Left lung (tissue), 10 donors: ENCODE data around the gene DMD. TPM values are rescaled to one million over a fixed set of nuclear protein-coding genes. Genes with fewer than 3 reads are reported as not detected.

Experiments
- ATAC-seq: fragments of 200-7000 bp; cut with Tn5 transposase; one replicate; pipeline ENCODE4 v1.9.1; 2020; ENCODE audit warnings: moderate library complexity
- DNase-seq, 4 donors: peaks; one replicate each; pipeline ENCODE4 v3.0.0-alpha.2; 2013 to 2020
- H3K27ac ChIP-seq, 2 donors: fragments of 200-600 bp; sonication (generic) in 1 of 2; one replicate each; pipeline versions ENCODE4 v1.5.0 to v1.8.0; 2020 to 2021
- H3K27me3 ChIP-seq, 2 donors: fragments of 200-600 bp; sonication (generic) in 1 of 2; one replicate each; pipeline versions ENCODE4 v1.5.0 to v1.8.0; 2020 to 2021
- H3K36me3 ChIP-seq, 2 donors: fragments of 200-600 bp; sonication (generic) in 1 of 2; one replicate each; pipeline versions ENCODE4 v1.5.0 to v1.8.0; 2020 to 2021
- H3K4me1 ChIP-seq, 2 donors: fragments of 200-600 bp; one replicate each; pipeline ENCODE4 v1.8.0; 2021
- H3K4me3 ChIP-seq, 2 donors: fragments of 200-600 bp; sonication (generic) in 1 of 2; one replicate each; pipeline versions ENCODE4 v1.5.0 to v1.8.0; 2020 to 2021; ENCODE audit warnings: mild to moderate bottlenecking in 1 of 2
- H3K9me3 ChIP-seq, 2 donors: fragments of 200-600 bp; sonication (generic) in 1 of 2; one replicate each; pipeline versions ENCODE4 v1.5.0 to v1.8.0; 2020 to 2021
- CTCF ChIP-seq, 2 donors: fragments of 200-600 bp; sonication (generic) in 1 of 2; IDR thresholded peaks; one replicate each; pipeline versions ENCODE4 v1.5.0 to v1.8.0; 2021; ENCODE audit warnings: antibody characterized with exemption in 2 of 2
- intact Hi-C, 2 donors: fragments of 100-400 bp; cut with DNase I; formaldehyde crosslinking; loops; one replicate each; pipeline versions ENCODE4 v1.11.2 to v1.14.2; 2022
- polyA plus RNA-seq, 6 donors: library from polyadenylated mRNA; unstranded; fragments of 120-200 nt; gene quantifications; one replicate each; pipeline ENCODE4 v1.2.1, GENCODE V29; 2013; ENCODE audit not compliant: insufficient read length in 6 of 6
- total RNA-seq, 2 donors: library from RNA; stranded (reverse); fragmentation: NEBNext Ultra II Directional; extraction: Animal tissue kit (Norgen Biotek cat#: 25700); gene quantifications; one replicate each; pipeline ENCODE4 v1.2.1, GENCODE V29; 2021
- donor health status: DM: no; HTN: yes; CAD: no.
- donor health status: DM: no; HTN: no; CAD: no.

The DMD gene
- total and polyA plus RNA-seq, 8 donors: 16.6 to 68.8 (median 54.0) TPM

DNA sequence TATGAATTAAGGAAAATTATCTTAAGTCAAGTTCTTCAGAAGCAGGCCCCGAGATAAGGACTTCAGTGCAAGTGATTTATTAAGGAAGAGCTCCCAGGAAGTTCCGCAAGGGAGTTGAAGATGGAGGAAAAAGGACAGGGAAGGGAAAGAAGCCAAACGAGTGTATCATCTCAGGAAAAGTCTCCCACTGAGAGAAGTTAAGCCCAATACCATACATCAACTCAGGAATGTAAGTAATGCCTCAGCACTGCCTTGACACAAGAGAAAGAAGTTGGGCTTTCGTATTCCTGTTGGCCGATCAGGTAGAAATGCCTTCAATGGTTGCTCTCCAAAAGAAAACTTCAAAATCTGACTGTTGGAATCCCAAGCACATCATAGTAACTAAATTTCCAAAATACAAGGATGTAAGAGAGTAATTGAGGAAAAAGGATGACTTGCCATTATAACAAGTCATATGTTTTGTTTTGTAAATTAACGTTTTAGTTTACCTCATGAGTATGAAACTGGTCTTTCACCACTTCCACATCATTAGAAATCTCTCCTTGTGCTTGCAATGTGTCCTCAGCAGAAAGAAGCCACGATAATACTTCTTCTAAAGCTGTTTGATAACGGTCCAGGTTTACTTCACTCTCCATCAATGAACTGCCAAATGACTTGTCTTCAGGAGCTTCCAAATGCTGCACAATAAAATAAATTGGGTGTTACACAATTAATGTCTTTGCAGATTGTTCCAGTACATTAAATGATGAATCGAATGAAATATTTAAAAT lies 566.7 kb downstream of the DMD start:
- no peaks in the 10 kb centered on the region for H3K9me3 ChIP-seq
- no peak overlapping the region for H3K27ac ChIP-seq
- H3K36me3 ChIP-seq: no peaks in the 10 kb centered on the region
- ATAC-seq (no peak), DNase-seq (peak in 1 of 4 donors; percentile 13)
- H3K4me1 ChIP-seq: no peaks in the 10 kb centered on the region
- no peak for TF ChIP-seq CTCF (IDR thresholded peaks at IDR 0.05)
- intact Hi-C loops: no loop called here
- H3K27me3 ChIP-seq: no peaks in the 10 kb centered on the region
- H3K4me3 ChIP-seq: no peak overlapping the region

DNA sequence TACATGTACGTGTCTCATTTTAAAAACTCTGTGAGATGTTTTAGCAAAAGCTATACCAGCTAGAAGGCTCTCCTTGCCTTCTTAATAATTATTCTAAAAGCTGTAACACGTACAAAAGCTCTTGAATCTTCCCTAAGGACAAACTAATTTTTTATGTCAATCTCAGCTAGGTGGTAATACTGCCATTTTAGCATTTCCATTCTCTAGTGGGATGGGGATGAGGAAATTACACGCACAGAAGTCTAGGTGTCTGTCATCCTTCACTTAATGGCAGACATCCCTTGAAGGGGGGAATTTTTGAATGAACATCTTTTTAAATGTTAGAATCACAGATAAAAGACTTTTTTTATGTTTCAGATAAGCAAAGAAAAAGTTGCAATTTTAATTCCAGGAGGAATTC lies 569.1 kb downstream of the DMD start:
- no peak overlapping the region for H3K4me3 ChIP-seq
- TF ChIP-seq CTCF (IDR thresholded peaks at IDR 0.05): no peak
- H3K9me3 ChIP-seq: no peaks in the 10 kb centered on the region

DNA sequence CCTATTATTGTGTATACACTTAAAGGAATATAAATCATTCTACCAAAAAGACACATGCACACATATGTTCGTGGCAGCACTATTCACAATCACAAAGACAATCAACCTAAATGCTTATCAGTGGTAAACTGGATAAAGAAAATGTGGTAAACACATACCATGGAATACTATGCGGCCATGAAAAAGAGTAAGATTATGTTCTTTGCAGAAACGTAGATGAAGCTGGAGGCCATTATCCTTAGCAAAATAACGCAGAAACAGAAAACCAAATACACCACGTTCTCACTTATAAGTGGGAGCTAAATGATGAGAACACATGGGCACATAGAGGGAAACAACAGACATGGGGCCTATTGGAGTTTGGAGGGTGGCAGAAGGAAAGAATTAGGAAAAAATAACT lies 593.2 kb downstream of the DMD start:
- Histone ChIP-seq H3K36me3 (no peaks in the 10 kb centered on the region), H3K27ac (no peak overlapping the region), H3K27me3 (no peaks in the 10 kb centered on the region), H3K4me1 (no peaks in the 10 kb centered on the region), H3K4me3 (no peak overlapping the region), H3K9me3 (peaks cover 0 to 4% of the 10 kb centered on the region in 2 donors)
- DNase-seq (no peak), ATAC-seq (no peak)
- TF ChIP-seq CTCF (IDR thresholded peaks at IDR 0.05): no peak
- intact Hi-C loops: no loop called here

More for the DNA sequence above, 569.1 kb downstream of the DMD start:
- intact Hi-C loops: no loop called here
- Histone ChIP-seq H3K27ac (no peak overlapping the region), H3K4me1 (no peaks in the 10 kb centered on the region), H3K27me3 (no peaks in the 10 kb centered on the region), H3K36me3 (no peaks in the 10 kb centered on the region)
- no peak for DNase-seq
- ATAC-seq: no peak

DNA sequence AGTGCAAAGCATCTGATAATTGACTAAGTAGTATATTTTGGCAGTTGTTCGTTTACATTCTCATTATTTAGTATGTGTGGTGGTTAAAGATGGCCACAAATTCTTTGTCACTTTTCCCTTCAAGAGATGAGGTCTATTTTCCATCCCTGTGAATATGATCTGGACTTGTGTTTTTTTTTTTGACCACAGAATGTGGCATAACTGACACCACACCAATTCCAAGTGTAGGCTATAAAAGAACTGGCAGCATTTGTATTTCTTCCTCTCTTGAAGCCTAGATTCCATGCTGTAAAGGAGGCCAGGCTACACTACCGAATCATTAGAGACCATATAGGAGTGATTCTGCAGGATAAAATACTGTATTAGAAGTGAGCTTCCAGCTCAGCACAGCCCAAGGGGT lies 596.6 kb downstream of the DMD start:
- Histone ChIP-seq H3K4me1 (no peaks in the 10 kb centered on the region), H3K27ac (no peak overlapping the region), H3K27me3 (no peaks in the 10 kb centered on the region), H3K36me3 (no peaks in the 10 kb centered on the region), H3K4me3 (no peak overlapping the region), H3K9me3 (peaks cover 0 to 4% of the 10 kb centered on the region in 2 donors)
- ATAC-seq (no peak), DNase-seq (no peak)
- TF ChIP-seq CTCF (IDR thresholded peaks at IDR 0.05): no peak
- intact Hi-C loops: no loop called here

- H3K36me3 ChIP-seq: no peaks in the 10 kb centered on the region
- no peak overlapping the region for H3K27ac ChIP-seq
- no peaks in the 10 kb centered on the region for H3K27me3 ChIP-seq
- no peak for ATAC-seq
- no peaks in the 10 kb centered on the region for H3K9me3 ChIP-seq
- TF ChIP-seq CTCF (IDR thresholded peaks at IDR 0.05): no peak
- no peaks in the 10 kb centered on the region for H3K4me1 ChIP-seq
- intact Hi-C loops: no loop called here
- DNase-seq: no peak
- H3K4me3 ChIP-seq: no peak overlapping the region
Measured at GRCh38 chrX:32599156-32599555, 612.2 kb downstream of the DMD start.
